ENCODE results near the gene SMCO4. TPM values are rescaled to one million over a fixed set of nuclear protein-coding genes. Genes with fewer than 3 reads are reported as not detected.

SMCO4 gene
- total and polyA plus RNA-seq, 2 experiments from 2014 or later: 42.2 to 49.0 TPM

- Histone ChIP-seq H3K4me1 (ENCODE audit: insufficient read depth) (peaks cover 55% of the 10 kb centered on the region), H3K9me2 (ENCODE audit: insufficient read depth) (no peaks in the 10 kb centered on the region), H3K27me3 (ENCODE audit: insufficient read depth) (no peaks in the 10 kb centered on the region), H3K4me2 (peak overlapping the region; percentile 25; the same call in 1 of the 2 replicates), H3K4me3 (no peak overlapping the region), H4K20me1 (replicated peaks; ENCODE audit: insufficient read depth) (no peaks in the 10 kb centered on the region), H3K27ac (ENCODE audit: low read depth) (peak overlapping the region; percentile 91), H3K79me2 (replicated peaks; ENCODE audit: insufficient read depth) (peaks cover 33% of the 10 kb centered on the region), H3K36me3 (ENCODE audit: insufficient read depth) (no peaks in the 10 kb centered on the region), H2AFZ (no peak overlapping the region), H3F3A (replicated peaks; ENCODE audit: low read depth) (peaks cover 13% of the 10 kb centered on the region; the same call in 1 of the 2 replicates)
- H3K9me3 Mint-ChIP-seq: no peaks in the 10 kb centered on the region; the same call in 2 of the 3 replicates
- H3K27me3 Mint-ChIP-seq (ENCODE audit: insufficient read depth, low read depth, poor library complexity): peaks cover 12% of the 10 kb centered on the region
- ATAC-seq: peak; percentile 59
- peak overlapping the region; percentile 39 for H3K4me3 Mint-ChIP-seq
- H3K4me1 Mint-ChIP-seq: peaks cover 51% of the 10 kb centered on the region
- peaks cover 20% of the 10 kb centered on the region for H3K36me3 Mint-ChIP-seq (ENCODE audit: low read depth)
- TF ChIP-seq EZH2phosphoT487 (IDR thresholded peaks at IDR 0.05; ENCODE audit: unreplicated experiment): no peak
- TF ChIP-seq CTCF (conservative IDR thresholded peaks at IDR 0.05; ENCODE audit: low read depth in 2 of 2): no peak
- peak; percentile 33; the same call in 1 of the 2 replicates for TF ChIP-seq ZNF462 (CRISPR knock-in tag; IDR thresholded peaks at IDR 0.05)
- TF ChIP-seq EZH2 (IDR thresholded peaks at IDR 0.05; ENCODE audit: low read depth, unreplicated experiment): no peak
- no peak for TF ChIP-seq ZNF114 (CRISPR knock-in tag; IDR thresholded peaks at IDR 0.05)
- 0 out of 2 replicates have a peak, but pooled peaks have one; percentile 24 for TF ChIP-seq NANOG (IDR thresholded peaks at IDR 0.05; ENCODE audit: borderline replicate concordance)
- no peak for TF ChIP-seq STAT1 (IDR thresholded peaks at IDR 0.05; ENCODE audit: unreplicated experiment)
- no peak for TF ChIP-seq ZNF331 (CRISPR knock-in tag; IDR thresholded peaks at IDR 0.05; ENCODE audit: low read depth)
- no peak for TF ChIP-seq CREB1 (CRISPR knock-in tag; IDR thresholded peaks at IDR 0.05; ENCODE audit: low read depth)
- peak overlapping the region; percentile 87 for H3K27ac Mint-ChIP-seq
- DNase-seq (ENCODE audit: low spot score): peak; percentile 86
Observed at GRCh38 chr11:93490996-93491618, 52.1 kb downstream of the SMCO4 start.

Data from GM23338 (cell line).